A673 (cell line): ENCODE measurements around the gene TAOK3. TPM values are rescaled to one million over a fixed set of nuclear protein-coding genes. Genes with fewer than 3 reads are reported as not detected.
A peak's percentile ranks its signal among the peaks of the same experiment; 100 is the strongest.

Source experiments
- BruUV-seq: library from RNA; stranded (reverse); fragments of 400-500 nt; replicated peaks from 2 replicates; lab custom pipeline; 2021; lab: Mats Ljungman, UMichigan
- CTCF ChIA-PET: fragments of 300-600 bp; sonication (Branson Sonifier 250); formaldehyde crosslinking; loops from one replicate; lab custom pipeline; 2022; ENCODE audit warnings: antibody characterized with exemption; lab: Charles Lee
- POLR2A ChIA-PET: fragments of 300-600 bp; sonication (Branson Sonifier 250); formaldehyde crosslinking; loops from one replicate; lab custom pipeline; 2022; ENCODE audit warnings: antibody characterized with exemption; ENCODE audit not compliant: low non-redundant PET; lab: Charles Lee
- DNase-seq: peaks from one replicate; pipeline ENCODE4 v3.0.0-alpha.2; 2015; ENCODE audit warnings: low spot score
- H3K27ac ChIP-seq: fragments of 200-600 bp; sonication (generic); 2 replicates; pipeline ENCODE4 v1.5.1; 2016; ENCODE audit warnings: mixed run types, low read depth, mild to moderate bottlenecking, mixed read lengths, antibody characterized with exemption, low read length; ENCODE audit not compliant: poor library complexity, severe bottlenecking
- H3K27me3 ChIP-seq: fragments of 200-600 bp; sonication (generic); replicated peaks from 2 replicates; pipeline ENCODE4 v1.6.1; 2017; ENCODE audit warnings: mixed run types, low read depth, mild to moderate bottlenecking, mixed read lengths, antibody characterized with exemption, low read length; ENCODE audit not compliant: insufficient read depth, poor library complexity
- H3K36me3 ChIP-seq: fragments of 200-600 bp; sonication (generic); 2 replicates; pipeline ENCODE4 v1.6.1; 2016; ENCODE audit warnings: mixed run types, mild to moderate bottlenecking, mixed read lengths, antibody characterized with exemption, low read length; ENCODE audit not compliant: insufficient read depth, poor library complexity, severe bottlenecking
- H3K4me1 ChIP-seq: fragments of 200-600 bp; sonication (generic); 2 replicates; pipeline ENCODE4 v1.6.1; 2017; ENCODE audit warnings: mixed run types, mild to moderate bottlenecking, mixed read lengths, antibody characterized with exemption, low read length; ENCODE audit not compliant: insufficient read depth, poor library complexity, severe bottlenecking
- H3K4me3 ChIP-seq: fragments of 200-600 bp; sonication (generic); 2 replicates; pipeline ENCODE4 v1.5.1; 2016; ENCODE audit warnings: low read depth, mixed run types, mild to moderate bottlenecking, mixed read lengths, low read length; ENCODE audit not compliant: poor library complexity, severe bottlenecking
- H3K9me3 ChIP-seq: fragments of 200-600 bp; sonication (generic); 2 replicates; pipeline ENCODE4 v1.6.1; 2016; ENCODE audit warnings: mixed run types, low read depth, mild to moderate bottlenecking, mixed read lengths, antibody characterized with exemption, low read length; ENCODE audit not compliant: poor library complexity, severe bottlenecking
- CTCF ChIP-seq: fragments of 300-800, 200-600 bp; sonication (generic); conservative IDR thresholded peaks from 2 replicates; pipeline ENCODE4 v1.5.1; 2017; ENCODE audit warnings: low read depth, mild to moderate bottlenecking, antibody characterized with exemption, low read length, moderate library complexity, mixed read lengths
- EZH2 ChIP-seq: fragments of 200-600 bp; sonication (generic); IDR thresholded peaks from 2 replicates; pipeline ENCODE4 v1.6.1; 2017; ENCODE audit warnings: borderline replicate concordance, low read depth, mild to moderate bottlenecking, mixed read lengths, antibody characterized with exemption, low read length; ENCODE audit not compliant: poor library complexity, severe bottlenecking
- intact Hi-C: fragments of 100-400 bp; cut with micrococcal nuclease; formaldehyde crosslinking; loops from one replicate; pipeline ENCODE4 v1.10.0; 2022; ENCODE audit not compliant: unreplicated experiment
- total RNA-seq: library from RNA; stranded (reverse); gene quantifications from 2 replicates; pipeline ENCODE4 v1.2.3, GENCODE V29; 2021

The TAOK3 gene
- total RNA-seq, 1 experiment from 2014 or later: 48.9 TPM

GRCh38 chr12:118325081-118325480 is 47.6 kb downstream of the TAOK3 start:
- CTCF ChIA-PET: no interaction called here

DNA sequence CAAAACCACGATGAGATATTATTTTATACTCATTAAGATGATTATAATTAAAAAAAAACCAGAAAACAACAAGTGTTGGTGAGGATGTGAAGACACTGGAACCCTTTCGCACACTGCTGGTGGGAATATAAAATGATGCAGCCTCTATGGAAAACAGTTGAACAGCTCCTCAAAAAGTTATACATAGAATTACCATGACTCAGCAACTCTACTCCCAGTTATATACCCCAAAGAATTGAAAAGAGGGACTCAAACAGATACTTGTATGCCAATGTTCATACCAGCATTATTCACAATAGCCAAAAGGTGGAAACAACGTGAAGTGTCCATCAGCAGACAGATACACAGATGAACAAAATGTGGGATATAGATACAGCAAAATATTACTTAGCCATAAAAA is 53.1 kb downstream of the TAOK3 start:
- ChIA-PET POLR2A (no interaction called here), CTCF (no interaction called here)
- Histone ChIP-seq H3K36me3 (no peaks in the 10 kb centered on the region), H3K4me3 (no peak overlapping the region), H3K9me3 (peaks cover 9% of the 10 kb centered on the region), H3K27ac (peak overlapping the region; percentile 50), H3K4me1 (peaks cover 46% of the 10 kb centered on the region), H3K27me3 (no peaks in the 10 kb centered on the region)
- TF ChIP-seq EZH2: no peak
- DNase-seq: no peak
- no TSS peak for BruUV-seq
- intact Hi-C loops: no loop called here

More at GRCh38 chr12:118325081-118325480, 47.6 kb downstream of the TAOK3 start:
- intact Hi-C loops: no loop called here
- Histone ChIP-seq H3K4me1 (peaks cover 68% of the 10 kb centered on the region), H3K9me3 (no peaks in the 10 kb centered on the region), H3K27me3 (no peaks in the 10 kb centered on the region), H3K27ac (no peak overlapping the region), H3K4me3 (no peak overlapping the region), H3K36me3 (peaks cover 4% of the 10 kb centered on the region)
- no peak for DNase-seq
- POLR2A ChIA-PET: no interaction called here
- TF ChIP-seq CTCF (no peak), EZH2 (no peak)
- BruUV-seq: no TSS peak

DNA sequence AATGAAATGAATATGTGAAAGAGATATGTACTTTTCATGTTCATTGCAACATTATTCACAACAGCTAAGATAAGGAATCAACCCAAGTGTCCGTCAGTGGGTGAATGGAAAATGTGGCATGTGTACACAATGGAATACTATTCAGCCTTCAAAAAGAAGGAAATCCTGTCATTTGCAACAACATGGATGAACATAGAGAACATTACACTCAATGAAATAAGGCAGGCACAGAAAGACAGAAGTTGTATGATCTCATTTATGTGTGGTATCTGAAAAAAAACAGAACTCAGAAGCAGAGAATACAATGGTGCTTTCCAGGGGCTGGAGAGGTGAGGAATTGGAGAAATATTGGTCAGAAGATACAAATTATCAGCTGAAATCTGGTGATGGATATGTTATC is 54.0 kb downstream of the TAOK3 start:
- CTCF ChIA-PET: no interaction called here
- BruUV-seq: no TSS peak
- POLR2A ChIA-PET: no interaction called here

More for the DNA sequence above, 54.0 kb downstream of the TAOK3 start:
- TF ChIP-seq EZH2 (no peak), CTCF (no peak)
- DNase-seq: no peak
- H3K27ac ChIP-seq: no peak overlapping the region
- no peaks in the 10 kb centered on the region for H3K27me3 ChIP-seq
- H3K9me3 ChIP-seq: peaks cover 9% of the 10 kb centered on the region
- intact Hi-C loops: no loop called here
- H3K36me3 ChIP-seq: no peaks in the 10 kb centered on the region
- H3K4me1 ChIP-seq: peaks cover 48% of the 10 kb centered on the region
- H3K4me3 ChIP-seq: no peak overlapping the region
